Measurements from ENCODE around the gene DNALI1. TPM values are rescaled to one million over a fixed set of nuclear protein-coding genes. Genes with fewer than 3 reads are reported as not detected.
A peak's percentile ranks its signal among the peaks of the same experiment; 100 is the strongest.

Gene DNALI1
- total and polyA plus RNA-seq, 8 donors: 17.9 to 60.5 (median 50.4) TPM

DNA sequence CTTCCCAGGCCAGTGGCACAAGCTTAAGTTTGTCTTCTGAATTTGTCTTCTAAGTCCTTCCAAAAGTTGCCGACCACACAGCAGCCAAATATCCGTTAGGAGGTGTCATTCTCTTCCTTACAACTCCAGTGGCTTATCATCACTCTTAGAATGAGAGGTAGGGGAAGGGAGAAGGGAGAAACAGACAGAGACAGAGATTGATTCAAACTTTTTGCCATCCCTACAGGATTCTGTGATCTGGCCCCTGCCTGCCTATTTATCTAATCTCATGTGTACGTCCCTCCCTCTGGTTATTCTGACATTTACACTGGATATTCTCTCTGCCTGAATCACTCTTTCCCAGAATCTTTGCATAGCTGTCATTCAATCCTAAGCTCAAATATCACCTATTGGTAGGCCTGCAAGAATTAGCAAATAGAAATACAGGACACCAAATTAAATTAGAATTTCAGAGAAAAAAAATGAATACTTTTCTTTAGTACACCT, 39.5 kb downstream of the DNALI1 start:
- H3K4me1 ChIP-seq: peaks cover 12 to 22% of the 10 kb centered on the region in 2 donors
- H3K9me3 ChIP-seq: no peaks in the 10 kb centered on the region
- H3K4me3 ChIP-seq: peak overlapping the region; percentile 66 to 72
- peaks cover 0 to 20% of the 10 kb centered on the region in 2 donors for H3K36me3 ChIP-seq
- H3K27ac ChIP-seq: peak overlapping the region; percentile 72 to 87
- no peaks in the 10 kb centered on the region for H3K27me3 ChIP-seq
- TF ChIP-seq CTCF (IDR thresholded peaks at IDR 0.05): no peak
- intact Hi-C loops (cut with DNase I): no loop called here
- DNase-seq: no peak
- peak; percentile 18 for ATAC-seq

DNA sequence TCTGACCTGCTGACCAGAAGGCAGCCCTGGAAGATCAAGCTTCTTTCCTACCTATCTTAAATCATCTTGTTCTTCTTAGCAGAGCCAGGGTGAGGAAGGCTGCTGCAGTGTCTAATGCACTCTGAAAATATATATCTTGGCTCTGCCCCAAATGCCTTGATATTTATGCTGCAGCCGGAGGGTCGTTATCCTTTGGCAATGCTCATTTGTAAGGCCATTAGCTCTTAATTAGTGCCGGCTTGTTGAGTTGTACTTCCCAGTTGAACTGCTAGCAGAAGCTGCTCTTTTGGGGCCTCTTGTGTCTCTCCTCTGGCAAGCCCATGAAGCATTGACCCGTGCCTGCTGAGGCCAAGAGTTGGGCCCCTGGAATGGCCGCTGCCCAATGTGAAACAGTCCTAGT, 43.2 kb downstream of the DNALI1 start:
- ATAC-seq (no peak), DNase-seq (peak in 2 of 4 donors; percentile 17 to 28)
- peaks cover 0 to 7% of the 10 kb centered on the region in 2 donors for H3K27me3 ChIP-seq
- H3K4me3 ChIP-seq: no peak overlapping the region
- H3K36me3 ChIP-seq: no peaks in the 10 kb centered on the region
- H3K27ac ChIP-seq: no peak overlapping the region
- peaks cover 4 to 6% of the 10 kb centered on the region in 2 donors for H3K4me1 ChIP-seq
- intact Hi-C loops (cut with DNase I): loop anchor here in 1 of 2 donors (5.0 kb wide), 1 partner anchor 82 kb away; no protein-coding TSS in a partner anchor
- H3K9me3 ChIP-seq: no peaks in the 10 kb centered on the region
- TF ChIP-seq CTCF (IDR thresholded peaks at IDR 0.05): no peak

- no peak for DNase-seq
- Histone ChIP-seq H3K9me3 (no peaks in the 10 kb centered on the region), H3K4me3 (no peak overlapping the region), H3K36me3 (no peaks in the 10 kb centered on the region), H3K27me3 (peaks cover 0 to 7% of the 10 kb centered on the region in 2 donors), H3K4me1 (peaks cover 1 to 4% of the 10 kb centered on the region in 2 donors), H3K27ac (no peak overlapping the region)
- no peak for ATAC-seq
- no peak for TF ChIP-seq CTCF (IDR thresholded peaks at IDR 0.05)
- intact Hi-C loops (cut with DNase I): loop anchor here in 1 of 2 donors (5.0 kb wide), 1 partner anchor 81 kb away; no protein-coding TSS in a partner anchor
Measured at GRCh38 chr1:37601441-37601840, 44.7 kb downstream of the DNALI1 start.

DNA sequence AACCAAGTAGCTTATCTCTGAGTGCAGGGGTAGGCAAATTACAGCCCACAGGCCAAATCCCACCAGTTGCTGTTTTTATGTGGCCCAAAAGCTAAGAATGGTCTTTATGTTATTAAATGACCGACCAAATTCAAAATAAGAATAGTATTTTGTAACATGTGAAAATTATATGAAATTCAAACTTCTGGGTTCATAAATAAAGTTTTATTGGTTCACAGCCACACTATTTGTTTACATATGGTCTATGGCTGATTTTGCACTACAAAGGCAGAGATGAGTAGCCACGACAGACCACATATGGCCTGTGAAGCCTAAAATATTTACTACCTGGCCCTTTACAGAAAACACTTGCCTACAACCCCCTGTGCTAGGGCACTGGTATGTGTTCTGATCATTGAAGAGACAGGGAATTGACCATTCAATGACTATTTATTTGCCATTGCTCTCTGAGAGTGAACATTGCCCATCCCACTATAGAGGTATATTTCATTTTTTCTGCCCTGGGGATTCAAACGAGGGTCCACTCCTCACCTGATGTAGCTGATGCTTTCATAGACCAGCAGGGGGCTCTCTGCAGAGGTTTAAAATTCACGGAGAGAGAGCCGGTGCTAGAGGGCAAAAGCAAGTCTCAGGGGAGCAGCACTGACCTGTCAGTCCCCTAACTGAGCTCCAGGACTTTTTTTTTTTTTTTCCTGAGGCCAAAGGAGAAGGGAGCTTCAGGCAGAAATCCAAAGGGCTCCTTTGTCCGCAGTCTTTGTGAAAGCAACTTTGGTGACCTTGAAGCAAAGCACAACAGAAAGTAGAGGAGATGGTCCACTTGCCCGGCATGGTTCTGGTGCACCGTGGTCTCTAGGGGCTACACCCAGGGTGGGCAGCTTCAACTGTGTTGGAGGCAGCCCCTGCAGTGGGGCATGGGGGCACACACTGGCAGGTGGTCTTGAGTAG, 46.3 kb downstream of the DNALI1 start:
- Histone ChIP-seq H3K9me3 (no peaks in the 10 kb centered on the region), H3K27ac (no peak overlapping the region), H3K27me3 (peaks cover 0 to 7% of the 10 kb centered on the region in 2 donors), H3K4me3 (no peak overlapping the region), H3K36me3 (no peaks in the 10 kb centered on the region), H3K4me1 (peaks cover 0 to 7% of the 10 kb centered on the region in 2 donors)
- DNase-seq (peak in 1 of 4 donors; percentile 28), ATAC-seq (peak; percentile 74)
- TF ChIP-seq CTCF (IDR thresholded peaks at IDR 0.05): peak; percentile 59 to 60
- intact Hi-C loops (cut with DNase I): loop anchor here in 1 of 2 donors (5.0 kb wide), 1 partner anchor 79 kb away; no protein-coding TSS in a partner anchor

GRCh38 chr1:37605061-37605650, 48.4 kb downstream of the DNALI1 start:
- intact Hi-C loops (cut with DNase I): no loop called here
- Histone ChIP-seq H3K4me3 (no peak overlapping the region), H3K36me3 (no peaks in the 10 kb centered on the region), H3K4me1 (peaks cover 0 to 7% of the 10 kb centered on the region in 2 donors), H3K9me3 (no peaks in the 10 kb centered on the region), H3K27ac (no peak overlapping the region), H3K27me3 (peaks cover 0 to 11% of the 10 kb centered on the region in 2 donors)
- no peak for TF ChIP-seq CTCF (IDR thresholded peaks at IDR 0.05)
- ATAC-seq (no peak), DNase-seq (no peak)
